Thoracic aorta (tissue), 2 donors: ENCODE measurements around the gene OSGIN1. TPM values are rescaled to one million over a fixed set of nuclear protein-coding genes. Genes with fewer than 3 reads are reported as not detected.

Source experiments
- ATAC-seq: fragments of 150-250 bp; one replicate; pipeline ENCODE4 v1.8.0; 2017; ENCODE audit warnings: low read depth; ENCODE audit not compliant: insufficient number of reproducible peaks, low FRiP score
- DNase-seq: peaks from one replicate; pipeline ENCODE4 v3.0.0-alpha.2; 2020; ENCODE audit warnings: low spot score
- H3K27ac ChIP-seq, 2 donors: fragments of 200-600 bp; sonication (generic); 1 replicate in 1 of 2; 2 replicates in 1 of 2; pipeline ENCODE4 v1.5.1; 2016; ENCODE audit warnings: mild to moderate bottlenecking in 2 of 2, moderate library complexity in 2 of 2
- H3K27me3 ChIP-seq: fragments of 200-600 bp; sonication (generic); replicated peaks from 2 replicates; pipeline ENCODE4 v1.6.0; 2016; ENCODE audit warnings: mild to moderate bottlenecking; ENCODE audit not compliant: insufficient read depth
- H3K36me3 ChIP-seq: fragments of 200-600 bp; sonication (generic); one replicate; pipeline ENCODE4 v1.5.1; 2016
- H3K4me1 ChIP-seq, 2 donors: fragments of 200-600 bp; sonication (generic); 1 replicate in 1 of 2; 2 replicates in 1 of 2; pipeline versions ENCODE4 v1.5.1 to v1.6.0; 2016; ENCODE audit warnings: low read depth in 2 of 2, mild to moderate bottlenecking in 1 of 2; ENCODE audit not compliant: control insufficient read depth in 1 of 2
- H3K4me3 ChIP-seq: fragments of 200-600 bp; sonication (generic); 2 replicates; pipeline ENCODE4 v1.5.1; 2016; ENCODE audit warnings: mild to moderate bottlenecking
- H3K9me3 ChIP-seq: fragments of 200-600 bp; sonication (generic); 2 replicates; pipeline ENCODE4 v1.5.1; 2016
- total RNA-seq, 2 donors: library from RNA; depleted of rRNA; stranded (reverse); fragments of >200 nt; gene quantifications; one replicate each; pipeline versions ENCODE4 v1.1.0 to v1.2.3, GENCODE V29; 2016
- TF ChIP-seq, protein P1 (sequence below): fragments of 200-600 bp; sonication (generic); IDR thresholded peaks from one replicate; pipeline ENCODE4 v1.5.1; 2019; ENCODE audit warnings: antibody characterized with exemption

The OSGIN1 gene
- total RNA-seq, 2 donors from 2014 or later: 3.7 to 16.2 TPM

DNA sequence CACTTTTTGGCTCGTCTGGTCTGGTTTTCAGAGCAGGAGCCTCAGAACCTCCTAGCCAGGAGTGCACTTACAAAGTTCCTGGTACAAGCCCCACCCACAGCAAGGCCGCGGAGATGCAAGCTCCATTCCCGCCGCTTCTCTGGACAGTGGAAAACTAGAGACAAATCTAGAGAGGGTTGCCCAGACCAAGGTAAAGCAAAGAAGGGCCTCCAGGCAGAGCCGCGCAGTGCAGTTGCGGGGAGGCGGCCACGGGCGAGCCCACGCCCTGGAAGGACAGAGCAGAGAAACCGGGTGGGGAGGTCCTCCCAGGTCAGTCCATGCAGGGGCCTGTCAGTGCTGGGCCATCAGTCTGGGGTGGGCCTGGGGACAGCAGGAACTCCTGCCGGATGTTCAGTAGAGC, 11.0 kb upstream of the OSGIN1 start:
- TF ChIP-seq, protein P1, sequence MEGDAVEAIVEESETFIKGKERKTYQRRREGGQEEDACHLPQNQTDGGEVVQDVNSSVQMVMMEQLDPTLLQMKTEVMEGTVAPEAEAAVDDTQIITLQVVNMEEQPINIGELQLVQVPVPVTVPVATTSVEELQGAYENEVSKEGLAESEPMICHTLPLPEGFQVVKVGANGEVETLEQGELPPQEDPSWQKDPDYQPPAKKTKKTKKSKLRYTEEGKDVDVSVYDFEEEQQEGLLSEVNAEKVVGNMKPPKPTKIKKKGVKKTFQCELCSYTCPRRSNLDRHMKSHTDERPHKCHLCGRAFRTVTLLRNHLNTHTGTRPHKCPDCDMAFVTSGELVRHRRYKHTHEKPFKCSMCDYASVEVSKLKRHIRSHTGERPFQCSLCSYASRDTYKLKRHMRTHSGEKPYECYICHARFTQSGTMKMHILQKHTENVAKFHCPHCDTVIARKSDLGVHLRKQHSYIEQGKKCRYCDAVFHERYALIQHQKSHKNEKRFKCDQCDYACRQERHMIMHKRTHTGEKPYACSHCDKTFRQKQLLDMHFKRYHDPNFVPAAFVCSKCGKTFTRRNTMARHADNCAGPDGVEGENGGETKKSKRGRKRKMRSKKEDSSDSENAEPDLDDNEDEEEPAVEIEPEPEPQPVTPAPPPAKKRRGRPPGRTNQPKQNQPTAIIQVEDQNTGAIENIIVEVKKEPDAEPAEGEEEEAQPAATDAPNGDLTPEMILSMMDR: no peak
- no peak overlapping the region for H3K4me3 ChIP-seq
- no peaks in the 10 kb centered on the region for H3K4me1 ChIP-seq
- DNase-seq (no peak), ATAC-seq (no peak)
- H3K9me3 ChIP-seq: no peaks in the 10 kb centered on the region
- H3K27me3 ChIP-seq: no peaks in the 10 kb centered on the region
- no peak overlapping the region for H3K27ac ChIP-seq
- no peaks in the 10 kb centered on the region for H3K36me3 ChIP-seq

DNA sequence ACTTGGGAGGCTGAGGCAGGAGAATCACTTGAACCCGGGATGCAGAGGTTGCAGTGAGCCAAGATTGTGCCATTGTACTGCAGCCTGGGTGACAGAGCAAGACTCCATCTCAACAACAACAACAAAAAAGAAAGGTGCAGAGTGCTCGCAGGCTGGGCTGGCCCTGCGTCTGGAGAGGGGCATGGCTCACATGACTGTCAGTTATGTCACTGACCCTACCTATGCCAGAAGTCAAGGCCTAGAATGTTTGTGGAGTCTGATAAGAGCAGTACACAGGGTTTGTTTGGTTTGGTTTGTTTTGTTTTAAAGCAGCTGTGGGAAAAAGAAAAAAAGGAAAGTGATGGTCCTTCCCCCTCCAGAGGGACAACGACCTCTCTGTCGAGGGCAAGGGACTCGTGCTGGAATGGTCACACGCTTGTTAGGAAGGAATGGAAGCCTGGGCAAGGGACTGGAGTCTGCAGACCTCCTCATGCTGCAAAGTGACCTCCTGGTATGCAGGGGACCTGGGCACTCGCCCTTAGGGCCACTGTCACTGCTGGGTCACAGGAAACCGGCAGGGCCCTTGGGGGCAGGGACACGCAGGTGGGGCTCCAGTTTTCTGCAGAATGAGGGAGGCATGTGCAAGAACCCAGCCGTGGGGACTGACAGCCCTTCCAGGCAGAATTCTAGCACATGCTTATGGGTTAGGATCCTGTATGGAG, 10.1 kb upstream of the OSGIN1 start:
- no peaks in the 10 kb centered on the region for H3K9me3 ChIP-seq
- H3K27ac ChIP-seq: no peak overlapping the region
- H3K4me3 ChIP-seq: no peak overlapping the region
- no peaks in the 10 kb centered on the region for H3K36me3 ChIP-seq
- ATAC-seq (no peak), DNase-seq (no peak)
- H3K4me1 ChIP-seq: no peaks in the 10 kb centered on the region
- H3K27me3 ChIP-seq: no peaks in the 10 kb centered on the region
- TF ChIP-seq, protein P1: no peak

DNA sequence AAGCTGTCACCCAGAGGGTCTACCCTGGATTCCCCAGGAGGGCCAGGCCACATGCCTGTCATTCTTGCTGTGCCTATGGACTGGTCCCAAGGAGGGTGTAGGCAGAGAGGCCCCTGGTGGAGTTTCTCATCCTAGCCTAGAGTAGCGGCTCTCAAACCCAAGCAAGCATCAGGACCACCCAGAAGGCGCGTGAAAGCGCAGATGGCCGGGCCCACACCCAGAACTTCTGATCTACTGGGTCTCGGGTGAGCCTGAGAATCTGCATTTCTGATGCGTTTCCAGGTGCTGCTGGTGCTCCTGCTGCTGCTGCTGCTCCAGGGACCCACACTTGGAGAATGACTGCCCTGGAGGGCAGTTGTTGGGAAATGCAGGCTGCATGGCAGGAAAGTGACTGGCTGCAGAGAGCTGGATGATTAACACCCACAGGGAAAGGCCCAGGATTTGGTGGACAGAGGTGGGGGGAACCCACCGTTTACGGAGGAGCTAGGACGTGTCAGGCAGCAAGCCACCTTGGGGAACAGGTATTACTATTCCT, 9.5 kb upstream of the OSGIN1 start:
- no peaks in the 10 kb centered on the region for H3K27me3 ChIP-seq
- ATAC-seq: no peak
- H3K27ac ChIP-seq: no peak overlapping the region
- no peak for DNase-seq
- TF ChIP-seq, protein P1: no peak
- no peaks in the 10 kb centered on the region for H3K36me3 ChIP-seq
- no peaks in the 10 kb centered on the region for H3K9me3 ChIP-seq
- no peak overlapping the region for H3K4me3 ChIP-seq
- no peaks in the 10 kb centered on the region for H3K4me1 ChIP-seq

DNA sequence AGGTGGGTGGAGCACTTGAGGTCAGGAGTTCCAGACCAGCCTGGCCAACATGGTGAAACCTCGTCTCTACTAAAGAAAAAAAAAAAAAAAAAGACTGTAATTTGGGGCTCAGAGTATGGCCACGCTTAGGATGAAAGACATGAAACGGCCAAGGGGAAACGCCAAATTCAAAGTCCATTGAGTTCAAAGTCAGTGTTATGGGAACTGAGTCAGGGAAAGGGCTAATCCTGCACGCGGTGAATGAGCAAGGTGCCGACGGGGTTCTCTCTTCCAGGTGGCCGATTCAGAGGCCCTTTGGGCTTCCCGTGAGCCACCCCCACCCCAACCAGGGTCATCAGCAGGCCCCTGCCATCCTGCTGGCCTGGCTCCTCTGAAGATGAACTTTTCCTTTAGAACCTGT, 7.5 kb upstream of the OSGIN1 start:
- no peak for DNase-seq
- ATAC-seq: no peak
- H3K27ac ChIP-seq: no peak overlapping the region
- no peaks in the 10 kb centered on the region for H3K9me3 ChIP-seq
- H3K4me1 ChIP-seq: no peaks in the 10 kb centered on the region
- TF ChIP-seq, protein P1: no peak
- no peaks in the 10 kb centered on the region for H3K36me3 ChIP-seq
- no peaks in the 10 kb centered on the region for H3K27me3 ChIP-seq
- no peak overlapping the region for H3K4me3 ChIP-seq

DNA sequence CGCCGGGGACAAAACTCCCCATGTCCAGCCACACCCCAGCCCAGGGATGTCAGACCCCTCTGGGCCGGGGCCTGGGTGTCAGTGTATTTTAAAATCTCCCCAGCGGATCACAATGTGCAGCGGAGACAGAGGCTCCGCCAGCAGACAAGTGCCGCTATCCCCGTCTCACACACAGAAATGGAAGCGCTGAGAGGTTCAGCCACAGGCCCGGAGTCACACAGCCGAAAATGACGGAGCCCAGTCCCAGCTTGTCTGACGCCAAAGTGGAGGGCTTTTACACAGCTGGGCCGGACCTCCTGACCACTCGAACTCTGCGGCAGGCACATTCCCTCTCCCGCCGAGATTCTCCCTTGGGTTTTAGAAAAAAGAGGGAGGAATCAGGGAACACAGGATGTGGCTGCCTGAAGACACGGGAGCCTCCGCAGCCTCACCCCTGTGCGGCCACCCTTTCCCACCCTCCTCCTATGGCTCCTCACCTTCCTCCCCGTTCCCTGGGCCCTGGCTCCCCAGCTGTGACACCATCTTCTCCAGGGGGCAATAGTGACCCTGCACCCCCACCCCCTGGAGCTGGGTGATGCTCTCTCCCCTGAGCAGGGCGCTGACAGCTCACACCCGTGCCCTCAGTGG, 6.8 kb upstream of the OSGIN1 start:
- H3K9me3 ChIP-seq: no peaks in the 10 kb centered on the region
- ATAC-seq: no peak
- no peak overlapping the region for H3K4me3 ChIP-seq
- H3K4me1 ChIP-seq: no peaks in the 10 kb centered on the region
- no peaks in the 10 kb centered on the region for H3K27me3 ChIP-seq
- no peak for DNase-seq
- TF ChIP-seq, protein P1: no peak
- no peaks in the 10 kb centered on the region for H3K36me3 ChIP-seq
- no peak overlapping the region for H3K27ac ChIP-seq
